Activated CD4-positive, CD25-positive, alpha-beta regulatory T cell treated with anti-CD3 and anti-CD28 coated beads, Interleukin-2, amount 50 U/mL, for 16 hours (primary cell): ENCODE results near the gene GAST.

ENCODE experiments used
- DNase-seq: peaks from one replicate; pipeline ENCODE4 v3.0.0-alpha.2; 2020; ENCODE audit warnings: low read depth, low spot score

The GAST gene

DNA sequence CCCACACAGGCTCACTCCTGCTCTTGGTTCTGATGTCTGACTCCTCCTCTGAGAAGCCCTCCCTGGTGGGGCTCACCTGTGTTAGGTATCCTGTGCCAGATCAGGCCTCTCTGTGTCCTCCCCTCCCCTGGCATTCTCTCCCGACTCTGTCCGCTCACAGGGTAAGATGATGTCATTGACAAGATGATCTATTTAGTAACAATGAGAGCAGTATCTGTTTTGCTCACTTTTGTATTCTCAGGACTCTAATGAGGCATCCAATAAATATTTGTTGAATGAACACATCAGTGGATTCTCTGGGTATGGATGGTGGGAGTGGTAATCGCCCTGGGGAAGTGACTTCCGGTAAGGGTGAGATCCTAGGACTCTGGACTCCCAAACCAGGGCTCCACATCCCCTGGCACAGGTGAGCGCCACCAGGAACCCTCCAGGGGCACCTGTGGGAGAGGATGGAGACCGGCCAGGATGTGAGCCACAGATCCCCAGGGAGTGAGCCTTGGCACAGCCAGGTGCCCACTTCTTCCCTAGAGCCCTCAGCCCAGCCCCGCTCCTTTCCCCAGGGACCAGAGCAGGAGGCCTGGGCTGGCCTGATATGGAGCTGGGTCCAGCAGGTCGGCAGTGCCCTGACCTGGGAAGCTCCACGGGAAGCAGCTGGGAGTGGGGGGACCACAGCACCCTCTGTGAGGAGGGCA, 27.7 kb downstream of the GAST start:
- DNase-seq: no peak

DNA sequence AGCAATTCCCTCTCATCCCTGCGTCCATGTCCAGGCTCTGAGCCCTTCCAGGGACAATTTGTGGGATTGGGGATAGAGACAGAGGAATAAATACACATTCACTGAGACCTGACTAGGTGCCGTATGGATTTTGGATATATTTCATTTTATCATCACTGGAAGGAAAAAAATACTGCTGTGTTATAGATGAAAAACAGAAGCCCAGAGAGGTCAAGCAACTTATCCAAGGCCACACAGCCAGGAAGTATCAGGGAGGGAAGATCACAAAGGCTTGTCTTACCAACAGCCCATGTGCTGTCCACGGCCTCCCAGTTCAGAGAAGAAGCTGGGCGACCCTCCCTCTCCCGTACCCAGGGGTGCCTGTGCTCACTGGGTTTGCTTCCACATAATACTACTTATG, 28.4 kb downstream of the GAST start:
- no peak for DNase-seq

DNA sequence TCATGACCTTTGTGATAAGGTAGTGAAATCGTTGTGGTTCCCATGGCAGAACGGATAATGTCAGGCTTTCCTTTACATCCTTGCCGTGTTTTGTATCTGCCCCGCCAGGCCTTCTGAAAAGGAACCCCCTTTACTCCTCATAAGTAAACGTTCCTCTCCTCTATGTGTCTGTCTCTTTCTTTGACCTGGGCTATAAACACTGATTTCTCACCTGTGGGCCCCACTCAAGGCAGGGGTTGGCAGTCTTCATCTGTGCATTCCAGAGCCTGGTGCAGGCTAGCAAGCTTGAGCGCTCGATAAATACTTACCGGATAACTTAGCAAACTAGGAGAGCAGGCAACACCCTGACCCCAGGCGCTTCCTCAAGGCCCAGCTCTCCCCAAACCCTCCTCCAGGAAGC, 29.6 kb downstream of the GAST start:
- DNase-seq: no peak

DNA sequence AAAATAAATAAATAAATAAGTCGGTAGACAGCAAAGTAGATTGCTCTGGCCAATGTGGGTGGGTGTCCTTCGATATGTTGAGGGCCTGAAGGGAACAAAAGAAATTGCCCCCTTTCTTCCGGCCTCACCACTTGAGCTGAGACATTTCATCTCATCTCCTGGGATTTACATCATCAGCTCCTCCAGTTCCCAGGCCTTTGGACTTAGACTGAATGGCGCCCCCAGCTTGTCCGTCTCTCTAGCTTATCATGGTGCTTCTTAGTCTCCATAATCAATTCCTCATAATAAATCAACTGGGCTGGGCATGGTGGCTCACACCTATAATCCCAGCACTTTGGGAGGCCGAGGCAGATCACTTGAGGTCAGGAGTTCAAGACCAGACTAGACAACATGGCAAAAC, 36.1 kb downstream of the GAST start:
- no peak for DNase-seq

DNA sequence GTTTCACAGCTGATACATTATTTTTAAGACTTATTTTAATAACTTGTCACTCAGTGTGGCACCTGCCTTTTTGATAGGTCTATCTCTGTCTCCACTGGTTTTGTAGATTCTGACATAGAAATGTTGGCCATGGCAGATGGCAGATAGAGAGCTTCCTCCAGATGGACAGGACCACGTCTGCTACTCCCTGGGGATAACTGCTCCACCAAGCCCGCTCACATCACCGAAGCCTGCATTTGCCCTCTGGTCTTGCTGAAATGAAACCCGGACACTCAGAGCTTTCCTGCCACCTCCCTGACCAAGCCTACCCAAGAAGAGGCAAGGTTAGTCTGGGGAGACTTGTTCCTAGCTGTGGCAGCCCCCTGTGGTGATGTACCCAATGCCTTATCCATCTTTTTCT, 38.7 kb downstream of the GAST start:
- DNase-seq: no peak

DNA sequence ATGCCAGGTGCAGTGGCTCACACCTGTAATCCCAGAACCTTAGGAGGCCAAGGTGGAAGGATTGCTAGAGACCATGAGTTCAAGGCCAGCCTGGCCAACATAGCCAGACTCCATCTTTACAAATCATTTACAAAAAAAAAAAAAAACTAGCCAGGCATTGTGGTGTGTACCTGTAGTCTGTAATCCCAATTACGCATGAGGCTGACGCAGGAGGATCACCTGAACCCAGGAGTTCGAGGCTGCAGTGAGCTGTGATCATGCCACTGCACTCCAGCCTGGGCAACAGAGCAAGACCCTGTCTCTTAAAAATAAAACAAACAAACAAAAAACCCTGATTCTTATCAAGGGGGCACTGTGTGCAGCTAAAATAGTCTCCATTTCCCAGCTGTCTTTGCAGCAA, 39.2 kb downstream of the GAST start:
- no peak for DNase-seq

DNA sequence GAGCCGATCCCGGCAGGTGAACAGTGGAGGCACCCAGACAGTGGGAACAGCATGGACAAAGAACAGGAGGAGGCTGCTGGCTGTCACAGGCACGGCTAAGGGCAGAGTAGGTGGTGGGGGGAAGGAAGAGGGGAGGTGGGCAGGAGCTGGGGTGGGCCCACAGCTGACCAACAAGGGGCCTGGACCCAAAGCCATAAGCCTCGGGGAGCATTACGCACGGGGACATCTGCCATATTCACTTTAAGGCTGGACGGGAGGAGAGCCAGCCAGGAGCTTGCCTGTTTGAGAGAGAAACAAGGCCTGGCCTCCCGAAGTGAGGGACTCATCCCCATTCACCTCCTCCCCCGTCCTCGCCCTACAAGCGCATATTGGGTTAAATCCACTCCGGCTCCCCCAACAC, 41.9 kb downstream of the GAST start:
- no peak for DNase-seq

DNA sequence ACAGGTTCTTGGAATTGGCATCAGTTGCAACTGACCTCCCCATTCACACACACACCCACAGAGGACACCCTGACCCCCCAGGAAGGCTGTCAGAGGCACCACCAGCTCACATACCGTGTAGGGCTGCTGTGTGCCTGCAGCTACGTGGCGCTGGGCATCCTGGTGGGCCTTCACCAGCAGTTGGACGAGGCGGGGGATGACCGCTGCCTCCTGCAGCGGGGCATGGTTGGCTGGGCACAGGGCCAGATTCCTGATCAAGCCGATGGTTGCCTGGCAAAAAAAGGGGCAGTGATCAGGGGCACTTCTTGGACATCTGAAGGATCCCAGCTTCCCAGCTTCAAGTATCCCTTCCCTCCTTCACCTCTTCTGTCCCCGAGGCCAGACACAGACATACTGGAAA, 46.5 kb downstream of the GAST start:
- no peak for DNase-seq

DNA sequence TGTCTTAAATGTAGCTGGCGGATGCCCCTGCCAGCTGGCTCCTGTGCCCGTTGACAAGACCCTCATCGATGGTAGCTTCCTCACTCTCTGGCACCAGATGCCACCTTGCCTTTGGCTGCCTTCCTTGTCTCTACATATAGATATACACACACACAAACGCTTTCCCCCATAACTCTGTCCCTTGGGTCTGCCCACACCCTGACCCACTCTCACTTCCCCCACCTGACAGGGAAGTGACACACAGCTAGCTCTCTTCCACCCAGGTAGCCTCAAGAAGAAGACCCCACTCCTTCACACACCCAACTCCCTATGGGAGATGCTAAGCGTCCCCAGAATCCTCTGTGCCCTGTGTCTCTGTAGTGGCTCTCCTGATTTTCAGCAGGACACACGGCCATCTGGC, 48.7 kb downstream of the GAST start:
- no peak for DNase-seq

DNA sequence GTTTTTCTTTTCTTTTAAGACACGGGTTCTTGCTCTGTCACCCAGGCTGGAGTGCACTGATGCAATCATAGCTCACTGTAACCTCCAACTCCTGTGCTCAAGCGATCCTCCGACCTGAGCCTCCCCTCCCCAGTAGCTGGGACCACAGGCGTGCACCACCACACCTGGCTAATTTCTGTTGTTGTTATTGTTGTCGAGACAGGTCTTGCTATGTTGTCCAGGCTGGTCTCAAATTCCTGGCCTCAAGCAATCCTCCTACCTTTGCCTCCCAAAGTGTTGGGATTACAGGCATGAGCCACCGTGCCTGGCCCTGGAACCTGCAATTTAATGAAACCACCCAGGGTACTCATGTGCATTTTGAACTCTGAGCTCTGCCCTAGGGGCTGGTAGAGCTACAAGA, 50.3 kb downstream of the GAST start:
- DNase-seq: no peak

DNA sequence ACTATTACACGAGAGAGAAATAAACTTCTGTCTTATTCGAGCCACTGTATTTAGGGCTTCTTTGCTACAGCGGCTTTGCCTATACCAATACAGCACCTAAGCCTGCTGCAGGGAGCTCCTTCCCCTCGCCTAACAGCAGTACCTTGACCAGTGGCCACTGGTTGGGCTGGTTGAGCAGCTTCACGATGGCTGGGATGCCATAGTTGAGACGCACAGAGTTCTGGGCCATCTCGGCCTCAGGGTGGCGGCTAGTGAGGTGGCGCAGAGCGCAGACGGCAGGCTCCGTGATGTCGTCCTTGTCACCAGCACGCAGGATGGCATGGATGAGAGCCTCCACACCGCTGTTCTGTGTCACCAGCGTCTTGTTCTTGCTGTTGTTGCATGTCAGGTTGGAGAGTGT, 50.7 kb downstream of the GAST start:
- no peak for DNase-seq

DNA sequence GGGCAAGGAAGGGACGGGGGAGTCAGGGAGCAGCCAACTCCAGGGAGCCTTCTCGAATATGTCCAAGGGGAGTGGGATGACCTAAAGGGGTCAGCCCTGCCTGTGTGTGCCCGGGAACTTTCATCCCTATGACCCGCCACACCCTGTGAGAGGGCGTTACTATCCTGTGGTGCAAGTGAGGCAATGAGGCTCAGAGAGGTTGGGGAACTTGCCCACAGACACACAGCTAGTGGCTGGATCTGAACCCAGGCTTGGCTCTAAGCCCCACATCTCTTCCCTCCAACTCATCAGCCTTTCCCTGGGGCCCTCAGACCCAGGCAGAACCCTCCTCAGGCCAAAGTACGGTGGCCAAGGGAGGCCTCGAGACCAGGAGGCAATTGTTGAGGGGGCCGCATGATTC, 51.2 kb downstream of the GAST start:
- no peak for DNase-seq
